ENCODE results near the gene MCTP1. TPM values are rescaled to one million over a fixed set of nuclear protein-coding genes. Genes with fewer than 3 reads are reported as not detected.

Gene MCTP1
- polyA plus RNA-seq, 3 donors: 34.4 to 72.9 (median 55.5) TPM

DNA sequence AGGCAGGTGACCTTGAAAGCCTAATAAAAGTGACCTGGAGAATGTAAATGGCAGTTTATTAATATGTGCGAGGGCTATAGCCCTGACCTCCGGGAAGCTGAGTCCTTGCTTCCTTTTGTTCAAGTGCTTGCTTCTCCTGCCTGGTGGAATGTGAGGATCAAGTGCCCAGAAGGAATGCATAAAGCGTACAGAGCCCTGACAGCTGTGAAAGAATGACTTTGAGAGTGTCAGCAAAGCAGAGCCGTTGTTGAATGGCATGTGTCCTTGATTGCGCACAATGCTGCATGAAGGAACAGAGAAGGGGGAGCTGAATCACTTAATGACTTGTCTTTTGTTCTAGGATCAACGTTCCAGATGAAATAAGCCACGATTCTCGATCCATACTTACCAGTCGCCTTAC is 533.4 kb downstream of the MCTP1 start:
- 98% methylated on average over 5 of the region's 9 CpGs for WGBS (ENCODE audit: insufficient coverage)
- TF ChIP-seq, protein P1, sequence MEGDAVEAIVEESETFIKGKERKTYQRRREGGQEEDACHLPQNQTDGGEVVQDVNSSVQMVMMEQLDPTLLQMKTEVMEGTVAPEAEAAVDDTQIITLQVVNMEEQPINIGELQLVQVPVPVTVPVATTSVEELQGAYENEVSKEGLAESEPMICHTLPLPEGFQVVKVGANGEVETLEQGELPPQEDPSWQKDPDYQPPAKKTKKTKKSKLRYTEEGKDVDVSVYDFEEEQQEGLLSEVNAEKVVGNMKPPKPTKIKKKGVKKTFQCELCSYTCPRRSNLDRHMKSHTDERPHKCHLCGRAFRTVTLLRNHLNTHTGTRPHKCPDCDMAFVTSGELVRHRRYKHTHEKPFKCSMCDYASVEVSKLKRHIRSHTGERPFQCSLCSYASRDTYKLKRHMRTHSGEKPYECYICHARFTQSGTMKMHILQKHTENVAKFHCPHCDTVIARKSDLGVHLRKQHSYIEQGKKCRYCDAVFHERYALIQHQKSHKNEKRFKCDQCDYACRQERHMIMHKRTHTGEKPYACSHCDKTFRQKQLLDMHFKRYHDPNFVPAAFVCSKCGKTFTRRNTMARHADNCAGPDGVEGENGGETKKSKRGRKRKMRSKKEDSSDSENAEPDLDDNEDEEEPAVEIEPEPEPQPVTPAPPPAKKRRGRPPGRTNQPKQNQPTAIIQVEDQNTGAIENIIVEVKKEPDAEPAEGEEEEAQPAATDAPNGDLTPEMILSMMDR (IDR thresholded peaks at IDR 0.05): no peak

DNA sequence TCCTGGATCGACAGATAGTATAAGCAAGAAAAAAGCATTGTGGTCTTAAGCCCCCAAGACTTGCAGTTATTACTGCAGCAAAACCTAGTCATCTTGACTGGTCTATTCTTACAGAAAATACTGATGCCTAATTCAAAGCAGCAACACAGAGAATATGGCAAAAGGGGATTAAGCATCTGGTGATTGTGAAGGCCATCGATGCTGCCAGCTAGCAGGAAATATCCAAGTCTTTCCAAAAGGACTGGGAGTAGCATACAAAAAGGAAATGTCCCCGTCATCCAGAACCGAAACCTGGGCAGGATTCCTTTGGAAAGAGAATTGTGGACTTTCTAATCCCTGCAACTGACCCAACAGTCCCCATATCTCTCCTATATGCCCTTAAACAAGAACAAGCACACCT is 534.2 kb downstream of the MCTP1 start:
- no peaks in the 10 kb centered on the region for H3K9me3 ChIP-seq (replicated peaks in 1 of 2; ENCODE audit: control insufficient read depth in 1 of 2, insufficient read depth in 1 of 2, low read length in 2 of 2)
- peaks cover 6 to 7% of the 10 kb centered on the region in 2 donors for H3K4me1 ChIP-seq (ENCODE audit: control insufficient read depth in 1 of 2, insufficient read depth in 2 of 2, low read length in 2 of 2)
- DNase-seq: no peak
- no peak overlapping the region for H3K9ac ChIP-seq (ENCODE audit: insufficient read depth, low read length, poor library complexity, severe bottlenecking)
- H2AFZ ChIP-seq (ENCODE audit: insufficient read depth, low read depth, low read length, poor library complexity, severe bottlenecking): no peak overlapping the region
- 100% methylated on average over 1 of the region's 4 CpGs for WGBS (ENCODE audit: insufficient coverage)
- intact Hi-C loops (cut with micrococcal nuclease): no loop called here
- peaks cover 7% of the 10 kb centered on the region for H4K20me1 ChIP-seq (ENCODE audit: insufficient read depth, low read length)
- no peak overlapping the region for H3K4me3 Mint-ChIP-seq
- peaks cover 9% of the 10 kb centered on the region for H3K4me1 Mint-ChIP-seq
- H3K9me3 Mint-ChIP-seq: peaks cover 0 to 2% (median 0%) of the 10 kb centered on the region in 7 donors
- peaks cover 3 to 12% of the 10 kb centered on the region in 2 donors for H3K36me3 ChIP-seq (replicated peaks in 1 of 2; ENCODE audit: control insufficient read depth in 1 of 2, insufficient read depth in 2 of 2, low read length in 2 of 2)
- no peak overlapping the region for H3K4me3 ChIP-seq (replicated peaks in 1 of 3; ENCODE audit: low read depth in 2 of 3, low read length in 3 of 3)
- H3K27ac ChIP-seq (ENCODE audit: low read depth in 1 of 2, low read length in 2 of 2): no peak overlapping the region
- H3K27me3 ChIP-seq (ENCODE audit: control insufficient read depth in 2 of 2, insufficient read depth in 2 of 2, low read length in 2 of 2): no peaks in the 10 kb centered on the region
- TF ChIP-seq, protein P1 (IDR thresholded peaks at IDR 0.05): no peak
- no peaks in the 10 kb centered on the region for H3K79me2 ChIP-seq (ENCODE audit: insufficient read depth, low read length)
- H3K36me3 Mint-ChIP-seq: peaks cover 12% of the 10 kb centered on the region in 2 donors
- no peak overlapping the region for H3K4me2 ChIP-seq (replicated peaks; ENCODE audit: extremely low read depth, low read length, poor library complexity, severe bottlenecking)
- no peak overlapping the region for H3K27ac Mint-ChIP-seq
- no peaks in the 10 kb centered on the region for H3K27me3 Mint-ChIP-seq (ENCODE audit: low read depth in 3 of 3)

More for the DNA sequence above, 533.4 kb downstream of the MCTP1 start:
- no peak for DNase-seq
- Mint-ChIP-seq H3K4me3 (no peak overlapping the region), H3K36me3 (peaks cover 12% of the 10 kb centered on the region in 2 donors), H3K4me1 (peaks cover 6% of the 10 kb centered on the region), H3K9me3 (peaks cover 0 to 2% (median 0%) of the 10 kb centered on the region in 7 donors), H3K27me3 (ENCODE audit: low read depth in 3 of 3) (no peaks in the 10 kb centered on the region), H3K27ac (no peak overlapping the region)
- Histone ChIP-seq H3K27ac (ENCODE audit: low read depth in 1 of 2, low read length in 2 of 2) (no peak overlapping the region), H3K9me3 (replicated peaks in 1 of 2; ENCODE audit: control insufficient read depth in 1 of 2, insufficient read depth in 1 of 2, low read length in 2 of 2) (no peaks in the 10 kb centered on the region), H3K4me1 (ENCODE audit: control insufficient read depth in 1 of 2, insufficient read depth in 2 of 2, low read length in 2 of 2) (peaks cover 6% of the 10 kb centered on the region in 2 donors), H3K36me3 (replicated peaks in 1 of 2; ENCODE audit: control insufficient read depth in 1 of 2, insufficient read depth in 2 of 2, low read length in 2 of 2) (peaks cover 3 to 12% of the 10 kb centered on the region in 2 donors), H3K27me3 (ENCODE audit: control insufficient read depth in 2 of 2, insufficient read depth in 2 of 2, low read length in 2 of 2) (no peaks in the 10 kb centered on the region), H4K20me1 (ENCODE audit: insufficient read depth, low read length) (peaks cover 2% of the 10 kb centered on the region), H3K79me2 (ENCODE audit: insufficient read depth, low read length) (no peaks in the 10 kb centered on the region), H3K4me3 (replicated peaks in 1 of 3; ENCODE audit: low read depth in 2 of 3, low read length in 3 of 3) (no peak overlapping the region), H3K4me2 (replicated peaks; ENCODE audit: extremely low read depth, low read length, poor library complexity, severe bottlenecking) (no peak overlapping the region), H2AFZ (ENCODE audit: insufficient read depth, low read depth, low read length, poor library complexity, severe bottlenecking) (no peak overlapping the region), H3K9ac (ENCODE audit: insufficient read depth, low read length, poor library complexity, severe bottlenecking) (no peak overlapping the region)
- intact Hi-C loops (cut with micrococcal nuclease): no loop called here
